Sigmoid colon (tissue), 4 donors: ENCODE results near the gene ZNF691.
"Not testable (repeated sequence)": the region's sequence is repeated elsewhere in the genome, so short reads cannot be mapped to it uniquely, and the experiment has no call there.

ENCODE experiments used
- CTCF ChIP-seq, 4 experiments: fragments of 450-650 bp in 3 of 4; fragments of 200-600 bp in 1 of 4; IDR thresholded peaks; one replicate each; pipeline ENCODE4 v1.5.1; 2016 to 2019; ENCODE audit warnings: antibody characterized with exemption in 4 of 4, mild to moderate bottlenecking in 3 of 4, moderate library complexity in 2 of 4
- POLR2A ChIP-seq, 2 donors: fragments of 450-650 bp; IDR thresholded peaks; one replicate each; pipeline ENCODE4 v1.6.1; 2016; ENCODE audit warnings: antibody characterized with exemption in 2 of 2, mild to moderate bottlenecking in 2 of 2, moderate library complexity in 2 of 2
- POLR2AphosphoS5 ChIP-seq, 4 donors: sonication (generic); formaldehyde crosslinking; IDR thresholded peaks; one replicate each; pipeline ENCODE4 v1.6.1; 2017; ENCODE audit warnings: antibody characterized with exemption in 4 of 4

GRCh38 chr1:42899960-42900359 is 53.5 kb downstream of the ZNF691 start:
- not testable (repeated sequence) for TF ChIP-seq CTCF, POLR2AphosphoS5, POLR2A (IDR thresholded peaks at IDR 0.05)
